GM19397 (cell line): Measurements from ENCODE around the gene XRRA1.
"Not testable (repeated sequence)": the region's sequence is repeated elsewhere in the genome, so short reads cannot be mapped to it uniquely, and the experiment has no call there.

Experiments
- ATAC-seq: cut with Tn5 transposase; IDR thresholded peaks from one replicate; pipeline ENCODE4 v1.9.1; 2021; ENCODE audit warnings: mild to moderate bottlenecking, moderate library complexity; ENCODE audit not compliant: unreplicated experiment

Gene XRRA1

DNA sequence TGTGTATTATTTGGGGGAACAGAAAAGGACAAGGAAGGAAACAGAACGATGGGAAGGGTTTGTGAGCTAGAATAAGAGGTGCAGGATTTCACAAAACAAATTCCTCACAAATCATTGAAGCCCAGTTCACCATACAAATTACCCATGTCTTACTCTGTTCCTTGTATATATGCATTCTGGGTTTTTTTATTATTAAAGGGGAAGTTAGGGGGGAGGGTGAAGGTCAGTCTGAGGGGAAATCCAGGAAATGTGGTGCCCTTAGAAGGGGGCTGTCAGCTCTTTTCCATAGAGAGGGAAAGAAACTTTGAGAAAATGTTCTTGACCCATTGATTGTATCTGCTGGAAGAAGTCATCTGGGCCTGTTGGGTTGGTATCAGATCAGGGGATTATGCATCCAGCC, 109.4 kb downstream of the XRRA1 start:
- no peak for ATAC-seq

DNA sequence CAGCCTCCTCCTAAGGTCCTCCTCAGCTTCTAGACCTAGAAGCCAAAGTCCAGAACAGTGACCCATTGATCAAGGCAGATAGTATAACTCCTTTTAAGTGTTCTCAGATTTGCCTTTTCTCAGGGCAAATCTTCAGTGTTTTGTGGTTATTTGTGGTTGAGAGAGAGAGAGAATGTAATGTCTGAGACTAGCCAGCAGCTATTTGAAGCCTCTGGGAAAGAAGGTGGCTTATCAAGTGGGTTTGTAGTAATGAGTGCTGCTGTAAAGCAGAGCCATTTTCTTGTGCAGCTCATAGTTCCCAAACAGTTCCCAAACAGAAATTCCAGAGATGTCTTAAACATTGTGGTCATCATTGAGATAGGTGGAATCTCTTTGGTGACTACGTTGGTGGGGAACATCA, 110.7 kb downstream of the XRRA1 start:
- no peak for ATAC-seq

DNA sequence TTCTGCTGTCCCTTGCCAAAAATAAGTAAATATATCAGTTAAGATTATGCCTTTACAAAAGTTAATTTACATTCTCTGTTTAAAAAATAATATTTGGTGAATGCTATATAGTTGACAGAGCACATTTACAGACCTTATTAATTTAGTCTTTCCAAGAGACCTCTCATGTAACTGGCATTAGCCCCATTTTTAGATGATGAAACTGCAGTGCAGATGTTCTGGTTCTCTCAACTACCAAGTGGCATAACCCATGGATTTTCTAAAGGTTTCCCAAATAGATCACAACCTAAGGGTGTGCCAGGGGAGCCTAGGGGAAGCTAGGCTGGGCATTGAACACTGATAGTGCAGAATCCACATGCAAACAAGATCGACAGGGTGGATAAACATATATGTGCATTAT, 111.7 kb downstream of the XRRA1 start:
- no peak for ATAC-seq

DNA sequence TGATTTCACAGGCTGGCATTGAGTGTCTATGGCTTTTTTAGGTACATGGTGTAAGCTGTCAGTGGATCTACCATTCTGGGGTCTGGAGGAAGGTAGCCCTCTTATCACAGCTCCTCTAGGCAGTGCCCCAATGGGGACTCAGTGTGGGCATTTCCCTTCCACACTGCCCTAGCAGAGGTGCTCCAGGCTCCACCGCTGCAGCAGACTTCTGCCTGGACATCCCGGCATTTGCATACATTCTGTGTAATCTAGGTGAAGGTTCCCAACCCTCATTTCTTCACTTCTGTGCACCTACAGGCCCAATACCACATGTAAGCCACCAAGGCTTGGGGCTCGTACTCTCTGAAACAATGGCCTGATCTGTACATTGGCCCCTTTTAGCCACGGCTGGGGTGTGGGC, 122.0 kb downstream of the XRRA1 start:
- no peak for ATAC-seq

DNA sequence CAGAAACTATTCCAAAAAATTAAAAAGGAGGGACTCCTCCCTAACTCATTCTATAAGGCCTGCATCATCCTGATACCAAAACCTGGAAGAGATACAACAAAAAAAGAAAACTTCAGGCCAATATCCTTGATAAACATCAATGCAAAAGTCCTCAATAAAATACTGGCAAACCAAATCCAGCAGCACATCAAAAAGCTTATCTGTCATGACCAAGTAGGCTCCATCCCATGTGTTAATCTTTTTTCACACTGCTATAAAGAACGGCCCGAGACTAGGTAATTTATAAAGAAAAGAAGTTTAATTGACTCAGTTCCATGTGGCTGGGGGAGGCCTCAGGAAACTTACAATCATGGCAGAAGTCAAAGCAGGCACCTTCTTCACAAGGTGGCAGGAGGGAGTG, 123.3 kb downstream of the XRRA1 start:
- not testable (repeated sequence) for ATAC-seq

GRCh38 chr11:74824285-74824982, 124.5 kb downstream of the XRRA1 start:
- no peak for ATAC-seq

GRCh38 chr11:74822170-74822569, 126.7 kb downstream of the XRRA1 start:
- no peak for ATAC-seq

DNA sequence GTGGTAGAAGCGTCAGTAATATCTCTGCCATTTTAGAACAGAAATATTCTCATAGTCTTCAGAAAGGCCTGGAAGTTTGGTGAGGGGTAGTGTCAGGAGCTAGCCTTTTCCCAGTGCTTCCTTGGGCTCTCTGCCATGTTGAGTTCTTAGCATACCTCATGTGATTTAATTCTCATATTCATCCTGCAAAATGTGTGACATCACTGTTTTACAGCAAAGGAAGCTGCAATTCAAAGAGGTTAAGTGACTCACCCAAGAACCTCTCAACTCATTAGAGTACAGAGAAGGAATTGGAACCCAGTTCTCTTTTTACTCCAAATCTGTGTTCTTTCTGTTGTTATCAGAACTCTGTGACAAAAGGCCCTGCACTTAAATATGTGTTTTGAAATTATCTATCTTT, 128.1 kb downstream of the XRRA1 start:
- ATAC-seq: no peak

DNA sequence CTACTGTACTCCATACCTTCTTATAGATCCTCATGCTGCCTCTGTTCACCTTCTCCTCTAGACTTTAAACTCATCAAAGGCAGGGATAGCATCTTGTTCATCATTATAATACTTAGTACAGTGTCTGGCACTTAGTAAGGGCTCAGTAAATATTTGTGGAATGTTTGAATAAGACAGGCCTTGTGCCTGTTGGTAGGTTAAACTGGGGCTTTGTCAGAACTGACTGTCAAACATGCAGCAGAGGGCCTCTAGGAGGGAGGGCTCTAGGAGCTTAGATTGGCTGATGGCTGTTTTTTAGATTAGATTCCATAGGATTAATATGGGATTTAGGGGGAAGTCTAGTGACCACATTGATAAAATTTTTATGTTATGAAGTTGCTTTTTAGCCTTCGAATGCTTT, 129.5 kb downstream of the XRRA1 start:
- ATAC-seq: no peak

DNA sequence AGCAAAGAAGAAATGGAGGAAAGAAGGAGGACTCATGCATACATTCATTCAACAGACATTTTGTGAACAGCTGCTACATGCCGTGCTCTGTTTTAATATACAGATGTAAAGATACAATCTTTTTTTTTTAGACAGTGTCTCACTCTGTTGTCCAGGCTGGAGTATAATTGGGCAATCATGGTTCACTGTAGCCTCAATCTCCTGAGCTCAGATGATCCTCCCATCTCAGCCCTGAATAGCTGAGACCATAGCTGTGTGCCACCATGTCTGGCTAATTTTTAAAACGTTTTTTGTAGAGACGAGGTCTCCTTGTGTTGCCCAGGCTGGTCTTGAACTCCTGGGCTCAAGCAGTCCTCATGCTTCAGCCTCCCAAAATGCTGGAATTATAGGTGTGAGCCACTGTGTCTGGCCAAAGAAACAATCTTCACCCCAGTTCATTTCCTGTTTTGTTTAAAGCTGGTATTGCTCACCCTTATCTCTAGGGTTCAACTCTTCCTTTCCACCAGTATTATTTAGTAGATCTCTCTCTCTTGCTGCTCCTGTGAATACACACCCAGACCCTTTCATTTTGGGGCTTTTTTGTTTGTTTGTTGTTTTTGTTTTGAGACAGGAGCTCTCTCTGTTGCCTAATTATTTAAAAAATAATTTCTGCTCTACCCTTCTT, 130.5 kb downstream of the XRRA1 start:
- no peak for ATAC-seq

DNA sequence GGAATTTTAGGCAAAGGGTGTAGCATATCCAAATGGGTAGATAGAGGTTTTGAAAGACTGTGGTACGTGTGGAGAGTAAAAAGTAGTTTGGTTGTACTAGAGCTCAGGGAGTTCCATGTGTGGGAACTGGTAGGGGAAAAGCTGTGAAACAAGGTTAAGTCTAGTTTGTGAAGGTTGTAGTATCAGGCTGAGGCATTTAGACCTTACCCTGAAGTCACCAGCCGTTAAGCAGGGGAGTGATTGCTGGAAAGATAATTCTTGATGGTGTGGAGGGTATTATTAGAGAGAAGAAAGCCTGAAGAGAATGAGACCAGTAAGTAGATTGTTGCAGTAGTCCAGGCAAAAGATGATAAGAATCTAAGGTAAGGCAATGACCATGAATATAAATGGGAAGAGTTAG, 132.2 kb downstream of the XRRA1 start:
- ATAC-seq: no peak

GRCh38 chr11:74815966-74816365, 132.9 kb downstream of the XRRA1 start:
- no peak for ATAC-seq

DNA sequence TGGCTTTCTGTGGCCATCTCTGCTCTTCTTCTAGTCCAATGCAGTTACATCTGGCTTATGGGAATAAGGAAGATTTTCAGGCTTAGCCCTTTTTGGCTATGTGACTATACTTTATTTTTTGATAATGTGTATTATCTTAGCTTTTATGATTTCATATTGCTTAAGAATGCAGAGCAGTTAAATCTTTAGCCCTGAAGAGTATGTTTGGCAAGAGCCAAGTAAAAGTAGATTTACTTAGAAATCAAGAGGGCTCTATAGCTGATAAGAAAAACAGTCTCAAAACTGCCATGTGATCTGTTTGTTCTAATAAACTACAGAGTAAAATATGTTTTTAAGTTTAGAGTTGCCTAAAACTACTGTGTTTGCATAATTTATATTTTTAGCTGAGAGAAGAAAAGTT, 139.1 kb downstream of the XRRA1 start:
- no peak for ATAC-seq

- ATAC-seq: no peak
These were observed 142.6 kb downstream of the XRRA1 start for GRCh38 chr11:74806267-74806666.

- ATAC-seq: no peak
These were observed 157.4 kb downstream of the XRRA1 start for GRCh38 chr11:74791333-74792100.
